ENCODE results near the gene ICAM4. TPM values are rescaled to one million over a fixed set of nuclear protein-coding genes. Genes with fewer than 3 reads are reported as not detected.
"Not testable (repeated sequence)": the region's sequence is repeated elsewhere in the genome, so short reads cannot be mapped to it uniquely, and the experiment has no call there.

ICAM4 gene
- total RNA-seq, 1 donor from 2014 or later: 1.0 TPM

DNA sequence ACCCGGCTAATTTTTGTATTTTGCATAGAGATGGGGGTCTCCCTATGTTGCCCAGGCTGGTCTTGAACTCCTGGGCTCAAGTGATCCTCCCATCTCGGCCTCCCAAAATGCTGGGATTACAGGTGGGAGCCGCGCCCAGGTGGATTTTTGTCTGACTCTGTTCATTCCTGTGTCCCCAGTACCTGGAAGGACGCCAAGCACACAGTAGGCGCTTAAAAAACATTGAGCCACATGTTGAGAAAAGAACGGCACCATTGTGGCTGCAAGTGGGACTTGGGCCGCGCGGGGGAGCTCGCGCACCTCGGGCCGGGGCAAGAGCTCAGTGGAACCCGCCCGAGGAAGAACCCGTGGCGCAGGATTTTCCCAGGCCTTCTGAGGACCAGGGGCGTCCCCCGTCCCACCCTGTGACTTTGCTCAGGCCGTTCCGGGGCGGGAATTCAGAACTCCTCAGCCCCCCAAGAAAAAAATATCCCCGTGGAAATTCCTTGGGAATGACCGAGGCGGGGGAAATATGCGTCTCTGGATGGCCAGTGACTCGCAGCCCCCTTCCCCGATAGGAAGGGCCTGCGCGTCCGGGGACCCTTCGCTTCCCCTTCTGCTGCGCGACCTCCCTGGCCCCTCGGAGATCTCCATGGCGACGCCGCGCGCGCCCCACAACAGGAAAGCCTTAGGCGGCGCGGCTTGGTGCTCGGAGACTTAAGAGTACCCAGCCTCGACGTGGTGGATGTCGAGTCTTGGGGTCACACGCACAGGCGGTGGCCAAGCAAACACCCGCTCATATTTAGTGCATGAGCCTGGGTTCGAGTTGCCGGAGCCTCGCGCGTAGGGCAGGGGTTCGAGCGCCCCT, 17.2 kb upstream of the ICAM4 start:
- DNase-seq (ENCODE audit: low spot score): peak; percentile 90

DNA sequence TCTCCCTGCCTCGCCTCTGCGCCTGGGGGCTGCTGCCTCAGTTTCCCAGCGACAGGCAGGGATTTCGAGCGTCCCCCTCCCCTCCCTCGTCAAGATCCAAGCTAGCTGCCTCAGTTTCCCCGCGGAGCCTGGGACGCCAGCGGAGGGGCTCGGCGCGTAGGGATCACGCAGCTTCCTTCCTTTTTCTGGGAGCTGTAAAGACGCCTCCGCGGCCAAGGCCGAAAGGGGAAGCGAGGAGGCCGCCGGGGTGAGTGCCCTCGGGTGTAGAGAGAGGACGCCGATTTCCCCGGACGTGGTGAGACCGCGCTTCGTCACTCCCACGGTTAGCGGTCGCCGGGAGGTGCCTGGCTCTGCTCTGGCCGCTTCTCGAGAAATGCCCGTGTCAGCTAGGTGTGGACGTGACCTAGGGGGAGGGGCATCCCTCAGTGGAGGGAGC, 16.6 kb upstream of the ICAM4 start:
- DNase-seq (ENCODE audit: low spot score): peak; percentile 75

DNA sequence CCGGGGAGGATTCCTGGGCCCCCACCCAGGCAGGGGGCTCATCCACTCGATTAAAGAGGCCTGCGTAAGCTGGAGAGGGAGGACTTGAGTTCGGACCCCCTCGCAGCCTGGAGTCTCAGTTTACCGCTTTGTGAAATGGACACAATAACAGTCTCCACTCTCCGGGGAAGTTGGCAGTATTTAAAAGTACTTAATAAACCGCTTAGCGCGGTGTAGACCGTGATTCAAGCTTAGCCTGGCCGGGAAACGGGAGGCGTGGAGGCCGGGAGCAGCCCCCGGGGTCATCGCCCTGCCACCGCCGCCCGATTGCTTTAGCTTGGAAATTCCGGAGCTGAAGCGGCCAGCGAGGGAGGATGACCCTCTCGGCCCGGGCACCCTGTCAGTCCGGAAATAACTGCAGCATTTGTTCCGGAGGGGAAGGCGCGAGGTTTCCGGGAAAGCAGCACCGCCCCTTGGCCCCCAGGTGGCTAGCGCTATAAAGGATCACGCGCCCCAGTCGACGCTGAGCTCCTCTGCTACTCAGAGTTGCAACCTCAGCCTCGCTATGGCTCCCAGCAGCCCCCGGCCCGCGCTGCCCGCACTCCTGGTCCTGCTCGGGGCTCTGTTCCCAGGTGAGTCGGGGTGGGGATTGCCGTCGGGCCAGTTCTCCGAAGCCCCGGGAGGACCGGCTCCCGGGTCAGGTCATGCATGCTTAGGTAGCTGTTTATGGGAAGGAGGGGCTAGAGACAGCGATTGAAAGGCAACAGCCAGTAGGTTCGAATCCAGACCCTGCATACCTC, 15.9 kb upstream of the ICAM4 start, which contains the start of gene ICAM1:
Gene ICAM1, plus strand, starts transcription at position 505 of the 779 bp plus-strand sequence. Its CDS starts 40 bp downstream, at position 545.
- DNase-seq (ENCODE audit: low spot score): peak; percentile 90

GRCh38 chr19:10271543-10272086, 15.1 kb upstream of the ICAM4 start:
- DNase-seq (ENCODE audit: low spot score): no peak

DNA sequence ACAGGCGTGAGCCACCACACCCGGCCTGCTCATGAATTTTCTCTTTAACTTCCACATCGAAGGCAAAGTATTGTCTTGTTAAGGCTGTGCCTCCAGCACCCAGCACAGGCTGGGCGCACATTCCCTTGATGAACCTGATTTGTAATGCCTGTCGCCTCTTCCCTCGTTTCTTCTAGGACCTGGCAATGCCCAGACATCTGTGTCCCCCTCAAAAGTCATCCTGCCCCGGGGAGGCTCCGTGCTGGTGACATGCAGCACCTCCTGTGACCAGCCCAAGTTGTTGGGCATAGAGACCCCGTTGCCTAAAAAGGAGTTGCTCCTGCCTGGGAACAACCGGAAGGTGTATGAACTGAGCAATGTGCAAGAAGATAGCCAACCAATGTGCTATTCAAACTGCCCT, 12.2 kb upstream of the ICAM4 start:
- no peak for DNase-seq (ENCODE audit: low spot score)

DNA sequence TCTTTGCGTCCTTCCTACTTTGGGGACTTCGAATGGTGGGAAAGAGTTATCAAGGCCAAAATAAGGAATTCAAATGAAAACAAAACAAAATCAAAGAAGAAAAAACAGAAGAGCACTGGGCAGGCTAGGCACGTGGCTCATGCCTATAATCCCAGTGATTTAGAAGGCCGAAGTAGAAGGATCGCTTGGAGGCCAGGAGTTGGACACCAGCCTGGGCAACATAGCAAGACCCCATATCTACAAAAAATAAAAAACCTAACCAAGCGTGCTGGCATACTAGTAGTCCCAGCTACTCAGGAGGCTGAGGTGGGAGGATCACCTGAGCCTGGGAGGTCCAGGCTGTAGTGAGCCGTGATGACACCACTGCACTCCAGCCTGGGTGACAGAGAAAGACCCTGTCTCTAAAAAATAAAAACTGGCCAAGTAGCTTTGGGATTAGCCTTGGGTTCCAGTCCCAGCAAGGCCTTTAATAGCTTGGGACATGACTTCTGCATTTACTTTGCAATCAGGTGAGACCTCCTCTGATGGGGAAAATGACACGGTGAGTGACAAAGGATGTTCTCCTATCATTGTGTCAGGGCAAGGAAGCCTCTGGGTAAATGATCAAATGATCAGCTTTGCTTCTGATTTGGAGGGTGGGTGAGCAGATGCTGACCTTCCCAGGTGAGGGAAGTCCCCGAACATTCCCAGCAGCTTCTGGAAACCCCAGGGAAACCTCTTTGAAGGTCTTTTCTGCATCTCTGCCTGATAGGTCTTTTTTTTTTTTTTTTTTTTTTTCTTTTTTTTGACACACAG, 8.8 kb upstream of the ICAM4 start:
- no peak for DNase-seq (ENCODE audit: low spot score)

GRCh38 chr19:10278935-10279334, 7.8 kb upstream of the ICAM4 start:
- no peak for DNase-seq (ENCODE audit: low spot score)

- DNase-seq (ENCODE audit: low spot score): no peak
Observed at GRCh38 chr19:10279737-10280442, 6.9 kb upstream of the ICAM4 start.

- DNase-seq (ENCODE audit: low spot score): not testable (repeated sequence)
Observed at GRCh38 chr19:10282043-10282442, 4.7 kb upstream of the ICAM4 start.

DNA sequence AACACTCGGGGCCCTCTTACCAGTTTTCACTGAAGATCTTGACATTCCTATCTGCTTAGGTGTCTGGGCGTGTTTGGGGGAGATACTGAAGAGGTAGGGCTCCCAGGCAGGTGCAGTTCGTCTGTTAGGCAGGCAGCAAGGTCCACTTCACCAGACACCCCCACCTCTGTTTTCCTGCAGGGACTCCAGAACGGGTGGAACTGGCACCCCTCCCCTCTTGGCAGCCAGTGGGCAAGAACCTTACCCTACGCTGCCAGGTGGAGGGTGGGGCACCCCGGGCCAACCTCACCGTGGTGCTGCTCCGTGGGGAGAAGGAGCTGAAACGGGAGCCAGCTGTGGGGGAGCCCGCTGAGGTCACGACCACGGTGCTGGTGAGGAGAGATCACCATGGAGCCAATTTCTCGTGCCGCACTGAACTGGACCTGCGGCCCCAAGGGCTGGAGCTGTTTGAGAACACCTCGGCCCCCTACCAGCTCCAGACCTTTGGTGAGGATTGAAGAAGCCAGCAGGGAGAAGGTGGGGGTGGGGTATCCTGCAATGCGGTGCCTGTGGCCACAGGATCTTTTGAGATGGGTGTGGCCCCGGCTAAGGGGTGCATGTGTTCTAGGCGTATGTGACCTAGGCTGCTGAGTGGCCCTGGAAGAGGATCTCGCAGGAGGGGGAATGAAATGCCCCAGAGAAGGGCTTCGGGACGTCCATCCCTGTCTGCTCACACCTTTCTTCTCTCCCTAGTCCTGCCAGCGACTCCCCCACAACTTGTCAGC, 3.3 kb upstream of the ICAM4 start:
- DNase-seq (ENCODE audit: low spot score): no peak

DNA sequence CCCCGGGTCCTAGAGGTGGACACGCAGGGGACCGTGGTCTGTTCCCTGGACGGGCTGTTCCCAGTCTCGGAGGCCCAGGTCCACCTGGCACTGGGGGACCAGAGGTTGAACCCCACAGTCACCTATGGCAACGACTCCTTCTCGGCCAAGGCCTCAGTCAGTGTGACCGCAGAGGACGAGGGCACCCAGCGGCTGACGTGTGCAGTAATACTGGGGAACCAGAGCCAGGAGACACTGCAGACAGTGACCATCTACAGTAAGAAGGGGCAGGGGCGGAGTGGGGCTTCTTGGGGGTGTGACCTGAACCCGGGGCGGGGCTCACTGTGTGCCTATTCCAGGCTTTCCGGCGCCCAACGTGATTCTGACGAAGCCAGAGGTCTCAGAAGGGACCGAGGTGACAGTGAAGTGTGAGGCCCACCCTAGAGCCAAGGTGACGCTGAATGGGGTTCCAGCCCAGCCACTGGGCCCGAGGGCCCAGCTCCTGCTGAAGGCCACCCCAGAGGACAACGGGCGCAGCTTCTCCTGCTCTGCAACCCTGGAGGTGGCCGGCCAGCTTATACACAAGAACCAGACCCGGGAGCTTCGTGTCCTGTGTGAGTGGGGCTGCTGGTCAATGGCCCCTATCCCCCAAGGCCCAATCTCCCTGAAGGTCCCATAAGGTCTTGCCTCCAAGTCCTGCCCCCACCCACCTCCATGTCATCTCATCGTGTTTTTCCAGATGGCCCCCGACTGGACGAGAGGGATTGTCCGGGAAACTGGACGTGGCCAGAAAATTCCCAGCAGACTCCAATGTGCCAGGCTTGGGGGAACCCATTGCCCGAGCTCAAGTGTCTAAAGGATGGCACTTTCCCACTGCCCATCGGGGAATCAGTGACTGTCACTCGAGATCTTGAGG, 2.4 kb upstream of the ICAM4 start:
- DNase-seq (ENCODE audit: low spot score): no peak

GRCh38 chr19:10284960-10285278, 1.8 kb upstream of the ICAM4 start:
- DNase-seq (ENCODE audit: low spot score): no peak

- no peak for DNase-seq (ENCODE audit: low spot score)
Observed at GRCh38 chr19:10285393-10285792, 1.4 kb upstream of the ICAM4 start.

- DNase-seq (ENCODE audit: low spot score): no peak
Observed at GRCh38 chr19:10288662-10289166, 2.0 kb downstream of the ICAM4 start.

- no peak for DNase-seq (ENCODE audit: low spot score)
Observed at GRCh38 chr19:10289167-10289835, 2.5 kb downstream of the ICAM4 start.

GRCh38 chr19:10289836-10290356, 3.1 kb downstream of the ICAM4 start, which contains the start of gene ICAM5:
Gene ICAM5, plus strand, starts transcription at chr19:10289952. Its CDS starts 92 bp downstream, at chr19:10290044.
- no peak for DNase-seq (ENCODE audit: low spot score)

- no peak for DNase-seq (ENCODE audit: low spot score)
Observed at GRCh38 chr19:10290357-10290875, 3.7 kb downstream of the ICAM4 start.
